IPS DF 6.9 (cell line): ENCODE data around the gene HP1BP3.

ENCODE experiments used
- DNase-seq: peaks from one replicate; pipeline ENCODE4 v3.0.0-alpha.2; 2013; ENCODE audit warnings: low read depth, low spot score
- H3K27ac ChIP-seq: one replicate; pipeline ENCODE4 v1.5.1; 2013; ENCODE audit warnings: low read length, control low read depth
- H3K27me3 ChIP-seq: 2 replicates; pipeline ENCODE4 v1.6.1; 2013; ENCODE audit warnings: mild to moderate bottlenecking, low read length; ENCODE audit not compliant: control insufficient read depth, insufficient read depth
- H3K36me3 ChIP-seq: 2 replicates; pipeline ENCODE4 v1.6.1; 2013; ENCODE audit warnings: low read length; ENCODE audit not compliant: control insufficient read depth, insufficient read depth
- H3K4me1 ChIP-seq: 2 replicates; pipeline ENCODE4 v1.6.1; 2013; ENCODE audit warnings: low read length; ENCODE audit not compliant: control insufficient read depth, insufficient read depth
- H3K4me3 ChIP-seq: 2 replicates; pipeline ENCODE4 v1.5.1; 2013; ENCODE audit warnings: mild to moderate bottlenecking, low read length
- H3K9me3 ChIP-seq: 2 replicates; pipeline ENCODE4 v1.6.1; 2013; ENCODE audit warnings: low read length, inconsistent platforms; ENCODE audit not compliant: control insufficient read depth, insufficient read depth
- WGBS: extraction: QIAGEN DNeasy Blood & Tissue Kit; methylation state at CpG from one replicate; pipeline ENCODE4 v1.1.7; 2013; ENCODE audit warnings: mixed read lengths, missing lambda C conversion rate; ENCODE audit not compliant: insufficient read length, insufficient coverage; 5-methylcytosine and 5-hydroxymethylcytosine counted together

Gene HP1BP3

DNA sequence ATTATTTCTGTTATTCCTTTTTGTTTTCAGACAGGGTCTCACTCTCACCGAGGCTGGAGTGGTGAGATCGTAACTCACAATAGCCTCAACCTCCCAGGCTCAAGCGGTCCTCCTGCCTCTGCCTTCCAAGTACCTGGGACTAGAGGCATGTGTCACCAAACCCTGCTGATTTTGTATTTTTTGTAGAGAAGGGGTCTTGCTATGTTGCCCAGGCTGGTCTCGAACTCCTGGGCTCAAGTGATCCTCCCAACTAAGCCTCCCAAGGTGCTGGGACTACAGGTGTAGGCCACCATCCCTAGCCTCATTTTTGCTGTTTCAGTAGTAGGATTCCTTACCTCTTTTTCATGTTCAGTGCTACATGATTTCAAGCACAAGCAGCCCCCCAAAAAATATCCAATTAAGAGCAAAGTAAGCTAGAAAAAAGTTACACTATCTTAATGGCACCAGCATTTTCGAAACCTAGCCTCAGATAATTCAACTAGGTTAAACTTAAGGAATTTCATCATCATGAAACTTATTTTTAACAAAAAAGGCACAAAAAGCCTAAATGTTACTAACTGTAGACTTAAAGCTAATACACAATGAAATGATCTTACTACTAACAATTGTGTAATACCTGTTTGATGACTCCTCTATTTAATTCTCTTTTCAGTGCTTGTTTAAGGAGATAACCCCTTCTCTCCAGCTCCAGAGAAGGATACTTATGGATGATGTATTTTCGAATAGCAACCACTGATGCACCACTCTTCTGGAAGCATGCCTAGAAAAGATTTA lies 16.6 kb downstream of the HP1BP3 start:
- Histone ChIP-seq H3K9me3 (no peaks in the 10 kb centered on the region), H3K27ac (no peak overlapping the region), H3K36me3 (peaks cover 23% of the 10 kb centered on the region), H3K27me3 (no peaks in the 10 kb centered on the region), H3K4me1 (no peaks in the 10 kb centered on the region), H3K4me3 (no peak overlapping the region)
- no CpG with 5 or more reads among the region's 6 CpGs for WGBS
- no peak for DNase-seq

DNA sequence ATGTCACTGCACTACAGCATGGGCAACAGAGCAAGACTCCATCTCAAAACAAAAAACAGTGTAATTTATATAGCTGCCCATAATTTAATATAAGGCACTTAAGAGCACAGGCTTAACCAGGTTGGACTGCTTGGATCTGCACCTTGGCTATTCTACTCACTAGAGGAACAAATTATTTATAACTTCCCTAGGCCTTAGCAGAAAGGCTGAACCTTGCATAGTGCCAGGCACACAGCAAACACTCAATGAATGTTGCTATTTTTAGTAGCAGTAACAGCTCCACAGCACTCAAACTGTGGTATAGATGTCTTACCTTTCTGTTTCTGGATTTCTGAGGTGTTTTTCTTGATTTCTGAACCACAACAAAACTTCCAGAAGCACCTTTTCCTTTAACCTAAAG lies 19.8 kb downstream of the HP1BP3 start:
- Histone ChIP-seq H3K27me3 (no peaks in the 10 kb centered on the region), H3K27ac (no peak overlapping the region), H3K4me3 (no peak overlapping the region), H3K9me3 (no peaks in the 10 kb centered on the region), H3K36me3 (peaks cover 19% of the 10 kb centered on the region), H3K4me1 (no peaks in the 10 kb centered on the region)
- no peak for DNase-seq

DNA sequence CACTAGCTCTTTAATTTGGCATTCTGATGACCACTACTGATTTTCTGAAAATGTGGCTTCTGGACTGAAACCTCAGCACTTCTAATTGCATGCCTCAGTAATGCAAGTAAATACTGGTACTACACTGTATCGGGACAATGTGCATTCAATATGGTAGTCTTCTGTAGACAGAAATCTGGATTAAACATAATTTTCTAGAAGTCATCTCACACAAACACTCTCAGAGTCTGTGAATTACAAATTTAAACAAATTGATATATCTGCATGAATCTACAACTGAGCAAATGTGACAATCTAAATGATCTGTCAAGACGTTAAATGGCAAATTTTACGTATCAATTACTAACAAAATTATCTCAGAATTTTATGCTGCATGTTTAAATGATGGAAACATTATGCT lies 23.7 kb downstream of the HP1BP3 start:
- no CpG with 5 or more reads among the region's 3 CpGs for WGBS
- DNase-seq: no peak
- Histone ChIP-seq H3K9me3 (no peaks in the 10 kb centered on the region), H3K27ac (no peak overlapping the region), H3K4me3 (no peak overlapping the region), H3K4me1 (no peaks in the 10 kb centered on the region), H3K27me3 (no peaks in the 10 kb centered on the region), H3K36me3 (peaks cover 20% of the 10 kb centered on the region)

DNA sequence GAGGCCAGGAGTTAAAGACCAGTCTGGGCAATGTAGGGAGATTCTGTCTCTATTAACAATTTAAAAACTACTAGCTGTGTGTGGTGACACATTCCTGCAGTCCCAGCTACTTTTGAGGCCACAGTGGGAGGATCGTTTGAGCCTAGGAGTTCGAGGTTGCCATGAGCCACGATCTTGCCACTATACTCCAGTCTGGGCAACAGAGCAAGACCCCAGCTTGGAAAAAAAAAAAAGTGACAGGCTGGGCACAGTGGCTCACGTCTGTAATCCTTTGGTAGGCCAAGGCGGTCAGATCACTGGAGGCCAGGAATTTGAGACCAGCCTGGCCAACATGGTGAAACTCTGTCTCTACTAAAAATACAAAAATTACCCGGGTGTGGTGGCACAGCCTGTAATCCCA lies 26.8 kb downstream of the HP1BP3 start:
- Histone ChIP-seq H3K36me3 (peaks cover 10% of the 10 kb centered on the region), H3K27me3 (no peaks in the 10 kb centered on the region), H3K4me3 (no peak overlapping the region), H3K9me3 (no peaks in the 10 kb centered on the region), H3K4me1 (no peaks in the 10 kb centered on the region), H3K27ac (no peak overlapping the region)
- WGBS: no CpG with 5 or more reads among the region's 6 CpGs
- DNase-seq: no peak

DNA sequence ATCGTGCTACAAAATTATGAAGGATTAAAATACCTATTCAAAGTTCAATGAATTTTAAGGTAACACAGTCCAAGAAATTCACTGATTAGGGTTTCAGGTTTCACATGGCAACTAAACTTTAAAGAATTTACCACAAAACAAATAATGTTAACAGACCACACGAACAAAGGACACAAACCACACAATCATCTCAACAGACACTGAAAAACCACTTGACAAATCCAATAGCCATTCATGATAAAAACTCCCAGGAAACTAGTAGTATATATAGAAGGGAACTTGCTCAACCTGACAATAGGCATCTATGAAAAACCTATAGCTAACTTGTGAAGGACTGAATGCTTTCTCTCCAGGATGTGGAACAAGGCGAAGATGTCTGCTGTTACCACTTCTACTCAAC lies 33.5 kb downstream of the HP1BP3 start:
- no CpG with 5 or more reads among the region's 3 CpGs for WGBS

DNA sequence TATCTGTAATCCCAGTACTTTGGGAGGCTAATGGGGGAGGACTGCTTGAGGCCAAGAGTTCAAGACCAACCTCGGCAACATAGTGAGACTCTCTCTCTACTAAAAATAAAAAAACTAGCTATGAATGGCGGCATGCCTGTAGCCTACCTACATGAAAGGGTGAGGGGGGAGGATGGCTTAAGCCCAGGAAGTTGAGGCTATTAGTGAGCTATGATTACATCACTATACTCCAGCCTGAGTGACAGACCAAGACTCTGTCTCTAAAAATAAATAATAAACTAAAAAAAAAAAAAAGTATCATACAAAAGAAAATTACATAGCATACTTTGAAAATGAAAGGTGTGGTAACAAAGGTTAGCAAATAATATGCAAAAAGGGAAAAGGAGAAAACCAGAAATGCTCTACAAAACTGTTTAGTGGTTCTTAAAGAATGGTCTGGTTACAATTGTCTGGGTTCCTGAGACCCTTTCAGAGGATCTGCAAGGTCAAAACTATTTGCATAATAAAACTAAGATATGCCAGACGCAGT lies 35.6 kb downstream of the HP1BP3 start:
- WGBS: no CpG with 5 or more reads among the region's 3 CpGs
- Histone ChIP-seq H3K9me3 (no peaks in the 10 kb centered on the region), H3K27me3 (no peaks in the 10 kb centered on the region), H3K36me3 (peaks cover 3% of the 10 kb centered on the region; the same call in 1 of the 2 replicates), H3K4me3 (no peak overlapping the region), H3K27ac (no peak overlapping the region), H3K4me1 (no peaks in the 10 kb centered on the region)
- no peak for DNase-seq

More for the DNA sequence above, 33.5 kb downstream of the HP1BP3 start:
- H3K9me3 ChIP-seq: no peaks in the 10 kb centered on the region
- no peaks in the 10 kb centered on the region for H3K27me3 ChIP-seq
- H3K4me1 ChIP-seq: no peaks in the 10 kb centered on the region
- no peak overlapping the region for H3K27ac ChIP-seq
- peaks cover 3% of the 10 kb centered on the region; the same call in 1 of the 2 replicates for H3K36me3 ChIP-seq
- no peak overlapping the region for H3K4me3 ChIP-seq
- no peak for DNase-seq

DNA sequence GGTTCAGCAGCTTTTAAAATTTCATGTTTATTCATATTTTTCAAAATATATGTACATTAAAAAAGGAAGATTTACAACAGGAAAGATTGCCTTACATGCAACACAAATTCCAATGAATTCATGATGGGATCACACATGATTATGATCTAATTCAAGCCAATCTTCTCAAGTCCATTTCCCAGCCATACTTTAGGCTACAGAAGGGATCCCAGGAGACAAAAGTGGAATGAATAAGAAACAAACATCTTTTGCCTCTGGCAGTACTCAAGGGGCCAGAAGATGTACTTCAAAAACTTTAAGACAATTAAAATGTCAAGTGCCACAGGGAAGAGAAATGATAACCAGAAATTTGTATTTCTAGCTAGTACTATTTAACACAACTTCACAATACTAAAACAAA lies 44.4 kb downstream of the HP1BP3 start:
- no peaks in the 10 kb centered on the region for H3K4me1 ChIP-seq
- peaks cover 11% of the 10 kb centered on the region; the same call in 1 of the 2 replicates for H3K36me3 ChIP-seq
- DNase-seq: no peak
- H3K27ac ChIP-seq: no peak overlapping the region
- H3K4me3 ChIP-seq: no peak overlapping the region
- no peaks in the 10 kb centered on the region for H3K9me3 ChIP-seq
- H3K27me3 ChIP-seq: no peaks in the 10 kb centered on the region

DNA sequence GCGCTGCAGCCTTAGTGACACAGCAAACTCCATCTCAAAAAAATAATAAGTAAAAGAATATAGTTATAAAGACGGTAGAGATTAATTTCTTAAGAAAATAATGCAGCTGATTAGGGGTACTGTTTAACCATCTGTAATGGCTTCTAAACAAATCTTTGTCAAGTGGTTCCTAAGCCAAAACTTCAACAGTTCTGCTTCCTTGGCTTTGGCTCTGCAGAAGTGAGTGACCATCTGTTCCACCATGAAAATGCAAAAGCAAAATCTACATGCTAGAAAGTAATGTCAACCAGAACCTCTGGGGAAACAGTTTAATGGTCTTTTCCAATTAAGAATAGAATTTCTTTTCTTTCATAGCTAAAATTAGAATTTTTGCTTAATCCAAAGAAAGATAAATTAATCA lies 46.3 kb downstream of the HP1BP3 start:
- H3K9me3 ChIP-seq: no peaks in the 10 kb centered on the region
- H3K27ac ChIP-seq: no peak overlapping the region
- whole genome bisulfite sequencing: 100% methylated on average over 1 of the region's 2 CpGs
- peaks cover 7% of the 10 kb centered on the region; the same call in 1 of the 2 replicates for H3K36me3 ChIP-seq
- H3K27me3 ChIP-seq: no peaks in the 10 kb centered on the region
- no peak overlapping the region for H3K4me3 ChIP-seq
- DNase-seq: no peak
- no peaks in the 10 kb centered on the region for H3K4me1 ChIP-seq

DNA sequence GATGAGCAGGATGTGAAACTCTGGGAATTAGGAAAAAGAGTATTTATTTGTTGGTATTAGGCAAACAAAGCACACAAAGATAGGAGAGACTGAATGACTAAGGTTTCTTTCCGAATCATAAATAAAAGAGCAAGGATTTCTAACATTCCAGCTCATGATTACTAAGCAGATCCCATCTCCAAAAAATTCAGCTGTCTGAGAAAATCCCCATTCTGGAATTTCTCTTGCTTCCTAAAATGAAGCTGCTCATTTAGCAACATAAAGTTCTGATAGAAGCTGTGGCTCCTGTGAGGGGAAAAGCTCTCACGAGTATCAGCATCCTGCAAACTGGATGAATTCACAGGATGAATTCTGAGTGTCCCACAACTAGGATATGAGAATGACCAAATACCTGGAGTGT lies 47.9 kb downstream of the HP1BP3 start:
- DNase-seq: no peak
- Histone ChIP-seq H3K4me3 (no peak overlapping the region), H3K36me3 (peaks cover 3% of the 10 kb centered on the region; the same call in 1 of the 2 replicates), H3K9me3 (no peaks in the 10 kb centered on the region), H3K27ac (no peak overlapping the region), H3K4me1 (no peaks in the 10 kb centered on the region), H3K27me3 (no peaks in the 10 kb centered on the region)
- no CpG with 5 or more reads among the region's 2 CpGs for WGBS

DNA sequence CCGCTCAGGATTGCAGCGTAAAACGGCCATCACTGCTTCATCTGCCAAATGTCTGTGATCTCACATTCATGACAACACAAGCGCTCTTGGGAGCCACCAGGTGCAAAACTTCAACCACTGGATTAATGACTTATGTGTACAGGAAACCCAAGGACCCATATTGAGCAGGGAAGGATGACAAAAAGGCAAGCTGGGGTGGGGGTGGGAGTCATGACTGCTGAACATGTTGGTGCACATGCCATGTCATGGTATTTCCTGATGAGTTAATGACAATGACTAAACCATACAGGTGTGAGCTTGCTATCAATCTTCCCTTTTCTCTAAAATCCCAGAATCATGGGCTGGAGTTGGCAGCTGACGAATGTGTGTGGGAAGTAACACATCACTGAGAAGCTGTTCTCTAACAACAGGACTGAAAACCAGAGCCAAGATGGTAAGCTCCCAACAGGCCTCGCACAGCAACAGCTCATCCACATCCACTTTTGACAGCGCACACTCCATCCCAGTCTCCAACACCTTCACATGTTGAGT lies 51.5 kb downstream of the HP1BP3 start:
- Histone ChIP-seq H3K27ac (no peak overlapping the region), H3K4me1 (peaks cover 5% of the 10 kb centered on the region), H3K4me3 (no peak overlapping the region), H3K9me3 (no peaks in the 10 kb centered on the region), H3K27me3 (peaks cover 9% of the 10 kb centered on the region; the same call in 1 of the 2 replicates), H3K36me3 (no peaks in the 10 kb centered on the region; the same call in 1 of the 2 replicates)
- no CpG with 5 or more reads among the region's 7 CpGs for WGBS
- no peak for DNase-seq
